GM10847 (cell line): ENCODE data around the gene SETD2.

Source experiments
- POLR2A ChIP-seq: IDR thresholded peaks from 2 replicates; pipeline ENCODE4 v1.6.1; 2011; ENCODE audit not compliant: insufficient read length; ENCODE audit errors: extremely low read depth

The SETD2 gene

GRCh38 chr3:47161983-47162696, 1.8 kb downstream of the SETD2 start:
- TF ChIP-seq POLR2A, result no peak

GRCh38 chr3:47159820-47160219, 4.1 kb downstream of the SETD2 start:
- no peak for TF ChIP-seq POLR2A

GRCh38 chr3:47158208-47158607, 5.7 kb downstream of the SETD2 start:
- TF ChIP-seq POLR2A, result no peak

- no peak for TF ChIP-seq POLR2A
These were observed 7.5 kb downstream of the SETD2 start for GRCh38 chr3:47156396-47156795.

- no peak for TF ChIP-seq POLR2A
These were observed 11.3 kb downstream of the SETD2 start for GRCh38 chr3:47152578-47152977.

GRCh38 chr3:47151836-47152235, 12.1 kb downstream of the SETD2 start:
- no peak for TF ChIP-seq POLR2A

- TF ChIP-seq POLR2A, result no peak
These were observed 14.5 kb downstream of the SETD2 start for GRCh38 chr3:47149339-47149933.

GRCh38 chr3:47145272-47145671, 18.6 kb downstream of the SETD2 start:
- no peak for TF ChIP-seq POLR2A

- TF ChIP-seq POLR2A, result no peak
These were observed 20.8 kb downstream of the SETD2 start for GRCh38 chr3:47143068-47143467.

- TF ChIP-seq POLR2A, result no peak
These were observed 29.6 kb downstream of the SETD2 start for GRCh38 chr3:47134311-47134710.

- TF ChIP-seq POLR2A, result no peak
These were observed 30.3 kb downstream of the SETD2 start for GRCh38 chr3:47133641-47134040.

- TF ChIP-seq POLR2A, result no peak
These were observed 33.4 kb downstream of the SETD2 start for GRCh38 chr3:47130557-47130956.

GRCh38 chr3:47128137-47128536, 35.8 kb downstream of the SETD2 start:
- no peak for TF ChIP-seq POLR2A

GRCh38 chr3:47123857-47124256, 40.1 kb downstream of the SETD2 start:
- TF ChIP-seq POLR2A, result no peak

GRCh38 chr3:47121409-47121808, 42.5 kb downstream of the SETD2 start:
- no peak for TF ChIP-seq POLR2A

GRCh38 chr3:47120138-47120537, 43.8 kb downstream of the SETD2 start:
- no peak for TF ChIP-seq POLR2A

GRCh38 chr3:47117807-47118364, 46.0 kb downstream of the SETD2 start:
- no peak for TF ChIP-seq POLR2A

GRCh38 chr3:47113669-47114365, 50.1 kb downstream of the SETD2 start:
- no peak for TF ChIP-seq POLR2A
